Measurements from ENCODE around the gene ARHGAP26. TPM values are rescaled to one million over a fixed set of nuclear protein-coding genes. Genes with fewer than 3 reads are reported as not detected.
A peak's percentile ranks its signal among the peaks of the same experiment; 100 is the strongest.

The ARHGAP26 gene
- total and polyA plus RNA-seq, 12 donors = 7.5 to 45.8 (median 37.2) TPM

GRCh38 chr5:143019157-143019556 lies 249.0 kb downstream of the ARHGAP26 start:
- no peak for TF ChIP-seq CTCF (IDR thresholded peaks at IDR 0.05)
- Histone ChIP-seq H3K36me3 (peaks cover 0 to 40% (median 5%) of the 10 kb centered on the region in 9 donors), H3K27ac (peak overlapping the region in 1 of 10 donors; percentile 6), H3K4me1 (peaks cover 10 to 42% (median 28%) of the 10 kb centered on the region in 9 donors), H3K27me3 (no peaks in the 10 kb centered on the region), H3K9me3 (peaks cover 0 to 5% (median 0%) of the 10 kb centered on the region in 11 donors), H3K4me3 (no peak overlapping the region)
- intact Hi-C loops (cut with DNase I) = loop anchor here in 3 of 10 donors (10.0 kb wide), 2 partner anchors 386 to 806 kb away; partner anchors contain the start of gene NR3C1 (in 2 of the 3)
- no peak for DNase-seq
- 84 to 89% methylated on average over 4 of the region's 4 CpGs for WGBS, 2 donors
- no peak for ATAC-seq

GRCh38 chr5:143019614-143020515 lies 249.7 kb downstream of the ARHGAP26 start:
- no peak overlapping the region for H3K4me3 ChIP-seq
- intact Hi-C loops (cut with DNase I) = loop anchor here in 4 of 10 donors (5.0 to 10.0 kb wide), 3 partner anchors 382 to 805 kb away; partner anchors contain the start of gene NR3C1 (in 3 of the 4)
- TF ChIP-seq CTCF (IDR thresholded peaks at IDR 0.05) = no peak
- no peaks in the 10 kb centered on the region for H3K27me3 ChIP-seq
- no peak for DNase-seq
- ATAC-seq = no peak
- peaks cover 10 to 46% (median 28%) of the 10 kb centered on the region in 9 donors for H3K4me1 ChIP-seq
- H3K27ac ChIP-seq = peak overlapping the region in 4 of 10 donors; percentile 6 to 22 (median 12)
- H3K9me3 ChIP-seq = peaks cover 0 to 5% (median 0%) of the 10 kb centered on the region in 11 donors
- H3K36me3 ChIP-seq = peaks cover 0 to 33% (median 0%) of the 10 kb centered on the region in 9 donors
- WGBS, 2 donors = 70 to 71% methylated on average over 7 of the region's 7 CpGs

GRCh38 chr5:143021595-143021994 lies 251.4 kb downstream of the ARHGAP26 start:
- Histone ChIP-seq H3K27ac (no peak overlapping the region), H3K27me3 (no peaks in the 10 kb centered on the region), H3K9me3 (peaks cover 0 to 5% (median 0%) of the 10 kb centered on the region in 11 donors), H3K4me1 (peaks cover 10 to 60% (median 37%) of the 10 kb centered on the region in 9 donors), H3K36me3 (peaks cover 0 to 21% (median 0%) of the 10 kb centered on the region in 9 donors), H3K4me3 (no peak overlapping the region)
- DNase-seq = no peak
- intact Hi-C loops (cut with DNase I) = loop anchor here in 1 of 10 donors (5.0 kb wide), 1 partner anchor 381 kb away; the partner anchor contains the start of gene NR3C1
- ATAC-seq = no peak
- 94 to 97% methylated on average over 2 of the region's 2 CpGs for whole genome bisulfite sequencing, 2 donors
- no peak for TF ChIP-seq CTCF (IDR thresholded peaks at IDR 0.05)

GRCh38 chr5:143023411-143024096 lies 253.4 kb downstream of the ARHGAP26 start:
- DNase-seq = peak; percentile 66 to 74
- H3K4me1 ChIP-seq = peaks cover 10 to 55% (median 37%) of the 10 kb centered on the region in 9 donors

More at GRCh38 chr5:143023411-143024096, 253.4 kb downstream of the ARHGAP26 start:
- peak overlapping the region in 9 of 10 donors; percentile 28 to 80 (median 74) for H3K27ac ChIP-seq
- no peaks in the 10 kb centered on the region for H3K27me3 ChIP-seq
- TF ChIP-seq CTCF (IDR thresholded peaks at IDR 0.05) = peak in 4 of 9 donors; percentile 5 to 36 (median 20)
- no peaks in the 10 kb centered on the region for H3K9me3 ChIP-seq
- H3K4me3 ChIP-seq = no peak overlapping the region
- WGBS, 2 donors = 33 to 37% methylated on average over 10 of the region's 10 CpGs
- peaks cover 0 to 13% (median 0%) of the 10 kb centered on the region in 9 donors for H3K36me3 ChIP-seq
- intact Hi-C loops (cut with DNase I) = loop anchor here in 1 of 10 donors (5.0 kb wide), 1 partner anchor 379 kb away; the partner anchor contains the start of gene NR3C1
- peak; percentile 86 to 97 (median 92) for ATAC-seq

Data from heart right ventricle (tissue), 16 donors.